Kidney epithelial cell (primary cell): ENCODE measurements around the gene ROPN1. TPM values are rescaled to one million over a fixed set of nuclear protein-coding genes. Genes with fewer than 3 reads are reported as not detected.
A peak's percentile ranks its signal among the peaks of the same experiment; 100 is the strongest.
"Not testable (repeated sequence)": the region's sequence is repeated elsewhere in the genome, so short reads cannot be mapped to it uniquely, and the experiment has no call there.

Source experiments
- DNase-seq: peaks from one replicate; pipeline ENCODE4 v3.0.0-alpha.2; 2010; ENCODE audit warnings: low read depth
- H3K27me3 ChIP-seq: 2 replicates; pipeline ENCODE4 v1.6.0; 2011; ENCODE audit warnings: low read length; ENCODE audit not compliant: control insufficient read depth, insufficient read depth
- H3K36me3 ChIP-seq: 2 replicates; pipeline ENCODE4 v1.5.1; 2011; ENCODE audit warnings: low read length; ENCODE audit not compliant: control insufficient read depth, insufficient read depth
- H3K4me3 ChIP-seq: 2 replicates; pipeline ENCODE4 v1.5.1; 2011; ENCODE audit warnings: low read depth, mild to moderate bottlenecking, control low read depth, low read length
- CTCF ChIP-seq: IDR thresholded peaks from 2 replicates; pipeline ENCODE4 v1.5.1; 2011; ENCODE audit warnings: mild to moderate bottlenecking, moderate library complexity, low read length, control low read depth, inconsistent platforms; ENCODE audit not compliant: insufficient read depth, poor library complexity, severe bottlenecking
- total RNA-seq: library from RNA; depleted of rRNA; stranded (reverse); fragments of >200 nt; gene quantifications from 2 replicates; pipeline ENCODE4 v1.2.3, GENCODE V29; 2015

ROPN1 gene
- total RNA-seq: not detected in 2 replicates

- not testable (repeated sequence) for H3K27me3 ChIP-seq, H3K36me3 ChIP-seq, DNase-seq, H3K4me3 ChIP-seq
These were observed at the start of gene ROPN1 for GRCh38 chr3:123991730-123992588. Gene ROPN1 (minus strand): TSS chr3:123992124. CDS start chr3:123980481, 11,643 bp downstream.

- TF ChIP-seq CTCF: no peak
- Histone ChIP-seq H3K4me3 (no peak overlapping the region), H3K36me3 (no peaks in the 10 kb centered on the region), H3K27me3 (no peaks in the 10 kb centered on the region)
- no peak for DNase-seq
These were observed 49.6 kb upstream of the ROPN1 start for GRCh38 chr3:124041553-124041952.

GRCh38 chr3:124037326-124037725, 45.4 kb upstream of the ROPN1 start:
- no peak for TF ChIP-seq CTCF
- DNase-seq: no peak
- Histone ChIP-seq H3K36me3 (no peaks in the 10 kb centered on the region), H3K27me3 (no peaks in the 10 kb centered on the region), H3K4me3 (no peak overlapping the region)

- not testable (repeated sequence) for H3K4me3 ChIP-seq, H3K36me3 ChIP-seq, H3K27me3 ChIP-seq, DNase-seq
These were observed 44.3 kb upstream of the ROPN1 start for GRCh38 chr3:124036214-124036613.

GRCh38 chr3:124035463-124036121, 43.7 kb upstream of the ROPN1 start:
- no peak for DNase-seq
- Histone ChIP-seq H3K36me3 (no peaks in the 10 kb centered on the region), H3K4me3 (no peak overlapping the region), H3K27me3 (no peaks in the 10 kb centered on the region)
- no peak for TF ChIP-seq CTCF

- DNase-seq: no peak
- TF ChIP-seq CTCF: no peak
- no peaks in the 10 kb centered on the region for H3K27me3 ChIP-seq
- H3K36me3 ChIP-seq: no peaks in the 10 kb centered on the region
- H3K4me3 ChIP-seq: peak overlapping the region; percentile 70
These were observed 42.9 kb upstream of the ROPN1 start for GRCh38 chr3:124034844-124035152.
